D721Med (cell line): ENCODE measurements around the gene HDAC6.
"Not testable (repeated sequence)": the region's sequence is repeated elsewhere in the genome, so short reads cannot be mapped to it uniquely, and the experiment has no call there.

Experiments
- DNase-seq: peaks from one replicate; pipeline ENCODE4 v3.0.0; 2011; ENCODE audit warnings: low spot score; ENCODE audit not compliant: insufficient read length
- FAIRE-seq: peaks from 2 replicates; lab custom pipeline; 2011; peaks lifted over from hg19 to GRCh38; lab: Jason Lieb, UNC
- TF ChIP-seq, protein P1 (sequence below): IDR thresholded peaks from 2 replicates; pipeline ENCODE4 v1.5.1; 2012; ENCODE audit warnings: mild to moderate bottlenecking, control low read depth; ENCODE audit not compliant: insufficient read depth; ENCODE audit errors: missing control alignments

Gene HDAC6

DNA sequence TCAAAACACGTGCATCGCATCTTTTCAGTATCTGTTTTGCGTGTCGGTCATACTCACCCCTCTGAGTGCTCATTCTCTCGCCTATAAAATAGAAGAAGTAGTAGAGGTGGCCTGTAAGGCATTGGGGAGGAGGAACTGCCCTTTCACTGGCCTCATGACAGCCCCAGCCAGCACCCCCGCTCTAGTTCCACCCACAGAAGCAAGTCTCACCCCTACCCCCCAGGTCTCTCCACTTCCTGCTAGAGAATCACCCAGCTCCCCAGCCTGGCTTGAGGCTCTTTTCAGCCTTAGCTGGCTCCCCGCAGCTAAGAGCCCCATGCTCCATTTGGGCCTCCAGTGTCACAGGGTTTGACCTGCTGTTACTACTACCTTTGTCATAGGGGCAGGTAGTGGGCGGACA is 11.8 kb downstream of the HDAC6 start:
- TF ChIP-seq, protein P1, sequence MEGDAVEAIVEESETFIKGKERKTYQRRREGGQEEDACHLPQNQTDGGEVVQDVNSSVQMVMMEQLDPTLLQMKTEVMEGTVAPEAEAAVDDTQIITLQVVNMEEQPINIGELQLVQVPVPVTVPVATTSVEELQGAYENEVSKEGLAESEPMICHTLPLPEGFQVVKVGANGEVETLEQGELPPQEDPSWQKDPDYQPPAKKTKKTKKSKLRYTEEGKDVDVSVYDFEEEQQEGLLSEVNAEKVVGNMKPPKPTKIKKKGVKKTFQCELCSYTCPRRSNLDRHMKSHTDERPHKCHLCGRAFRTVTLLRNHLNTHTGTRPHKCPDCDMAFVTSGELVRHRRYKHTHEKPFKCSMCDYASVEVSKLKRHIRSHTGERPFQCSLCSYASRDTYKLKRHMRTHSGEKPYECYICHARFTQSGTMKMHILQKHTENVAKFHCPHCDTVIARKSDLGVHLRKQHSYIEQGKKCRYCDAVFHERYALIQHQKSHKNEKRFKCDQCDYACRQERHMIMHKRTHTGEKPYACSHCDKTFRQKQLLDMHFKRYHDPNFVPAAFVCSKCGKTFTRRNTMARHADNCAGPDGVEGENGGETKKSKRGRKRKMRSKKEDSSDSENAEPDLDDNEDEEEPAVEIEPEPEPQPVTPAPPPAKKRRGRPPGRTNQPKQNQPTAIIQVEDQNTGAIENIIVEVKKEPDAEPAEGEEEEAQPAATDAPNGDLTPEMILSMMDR, result no peak
- DNase-seq (no peak), FAIRE-seq (no peak)

DNA sequence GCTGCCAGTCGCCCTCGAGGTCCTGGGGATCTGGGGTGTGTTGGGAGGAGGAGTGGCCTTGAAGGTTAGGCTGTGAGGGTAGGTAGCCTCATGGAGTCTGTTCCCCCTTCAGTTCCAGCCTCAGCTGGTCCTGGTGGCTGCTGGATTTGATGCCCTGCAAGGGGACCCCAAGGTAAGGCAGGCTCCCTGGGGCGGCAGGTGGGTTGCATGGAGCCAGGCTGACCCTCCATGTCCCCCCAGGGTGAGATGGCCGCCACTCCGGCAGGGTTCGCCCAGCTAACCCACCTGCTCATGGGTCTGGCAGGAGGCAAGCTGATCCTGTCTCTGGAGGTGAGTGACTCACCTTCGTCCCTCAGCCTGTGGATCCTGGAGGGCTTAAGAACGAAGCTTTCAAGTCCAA is 12.9 kb downstream of the HDAC6 start:
- TF ChIP-seq, protein P1, result no peak
- no peak for DNase-seq
- FAIRE-seq, result no peak

DNA sequence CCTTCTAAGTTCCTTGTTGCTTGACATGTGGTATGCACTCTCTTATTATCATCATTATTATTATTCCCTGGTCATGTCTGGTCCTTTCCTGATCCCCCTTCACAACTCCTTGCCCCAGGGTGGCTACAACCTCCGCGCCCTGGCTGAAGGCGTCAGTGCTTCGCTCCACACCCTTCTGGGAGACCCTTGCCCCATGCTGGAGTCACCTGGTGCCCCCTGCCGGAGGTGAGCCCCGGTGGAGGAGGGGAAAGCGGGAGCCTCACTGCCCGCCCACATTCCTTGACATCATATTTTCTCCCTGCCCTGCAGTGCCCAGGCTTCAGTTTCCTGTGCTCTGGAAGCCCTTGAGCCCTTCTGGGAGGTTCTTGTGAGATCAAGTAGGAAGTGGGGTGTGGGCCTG is 13.4 kb downstream of the HDAC6 start:
- DNase-seq (no peak), FAIRE-seq (no peak)
- TF ChIP-seq, protein P1, result no peak

DNA sequence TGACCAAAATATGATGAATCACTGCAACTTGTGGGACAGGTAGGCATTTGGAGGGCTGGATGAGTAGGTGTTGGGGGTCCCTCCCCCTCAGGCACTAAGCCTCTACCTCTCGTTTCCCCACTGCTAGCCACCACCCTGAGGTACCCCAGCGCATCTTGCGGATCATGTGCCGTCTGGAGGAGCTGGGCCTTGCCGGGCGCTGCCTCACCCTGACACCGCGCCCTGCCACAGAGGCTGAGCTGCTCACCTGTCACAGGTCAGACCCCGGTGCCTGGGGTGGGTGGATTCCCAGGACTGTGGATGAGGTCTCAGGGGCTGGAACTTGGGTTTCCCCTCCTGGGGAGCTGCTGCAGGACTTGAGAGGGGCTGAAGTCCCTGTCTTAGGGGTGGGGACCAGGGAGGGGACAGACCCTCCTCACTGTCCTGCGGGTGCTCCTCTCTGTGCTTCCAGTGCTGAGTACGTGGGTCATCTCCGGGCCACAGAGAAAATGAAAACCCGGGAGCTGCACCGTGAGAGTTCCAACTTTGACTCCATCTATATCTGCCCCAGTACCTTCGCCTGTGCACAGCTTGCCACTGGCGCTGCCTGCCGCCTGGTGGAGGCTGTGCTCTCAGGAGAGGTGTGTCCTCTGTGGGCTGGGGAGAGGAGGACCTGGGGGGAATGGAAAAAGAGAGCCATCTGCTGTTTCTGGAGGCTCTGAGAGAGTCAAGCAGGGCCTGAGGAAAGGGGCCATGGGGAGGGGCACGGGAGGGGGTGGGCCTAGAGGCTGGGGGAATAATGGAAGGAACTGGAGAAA is 14.3 kb downstream of the HDAC6 start:
- no peak for DNase-seq
- TF ChIP-seq, protein P1, result no peak
- no peak for FAIRE-seq

DNA sequence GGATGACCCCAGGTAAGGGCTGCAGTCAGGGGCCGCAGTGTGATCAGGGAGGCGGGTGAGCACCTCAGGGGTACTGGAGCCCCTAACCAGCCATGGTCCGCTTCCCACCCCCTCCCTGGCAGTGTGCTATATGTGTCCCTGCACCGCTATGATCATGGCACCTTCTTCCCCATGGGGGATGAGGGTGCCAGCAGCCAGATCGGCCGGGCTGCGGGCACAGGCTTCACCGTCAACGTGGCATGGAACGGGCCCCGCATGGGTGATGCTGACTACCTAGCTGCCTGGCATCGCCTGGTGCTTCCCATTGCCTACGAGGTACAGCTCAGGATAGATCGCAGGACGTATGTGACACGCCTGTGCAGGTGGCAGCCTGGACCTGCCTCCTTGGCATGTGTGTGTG is 16.2 kb downstream of the HDAC6 start:
- TF ChIP-seq, protein P1, result no peak
- FAIRE-seq (no peak), DNase-seq (no peak)

GRCh38 chrX:48818866-48819265 is 17.0 kb downstream of the HDAC6 start:
- FAIRE-seq (no peak), DNase-seq (no peak)
- TF ChIP-seq, protein P1, result no peak

- not testable (repeated sequence) for FAIRE-seq, DNase-seq
Measured at GRCh38 chrX:48819394-48819793, 17.5 kb downstream of the HDAC6 start.
